ENCODE measurements around the gene ACOXL. TPM values are rescaled to one million over a fixed set of nuclear protein-coding genes. Genes with fewer than 3 reads are reported as not detected.

The ACOXL gene
- total RNA-seq, 2 experiments from 2014 or later, result not detected

GRCh38 chr2:111034146-111034545, 301.8 kb downstream of the ACOXL start:
- no peak for ATAC-seq (ENCODE audit: poor library complexity)
- CTCF ChIA-PET, result no interaction called here
- intact Hi-C loops (cut with DNase I, micrococcal nuclease), result no loop called here
- Mint-ChIP-seq H3K4me1 (ENCODE audit: low read depth) (no peaks in the 10 kb centered on the region), H3K27me3 (peaks cover 12% of the 10 kb centered on the region), H3K27ac (no peak overlapping the region), H3K4me3 (no peak overlapping the region), H3K36me3 (ENCODE audit: low read depth) (no peaks in the 10 kb centered on the region), H3K9me3 (no peaks in the 10 kb centered on the region)
- H3K27me3 ChIP-seq (ENCODE audit: control insufficient read depth in 1 of 2, insufficient read depth in 2 of 2, low read length in 2 of 2), result no peaks in the 10 kb centered on the region
- no peak overlapping the region for H3K4me3 ChIP-seq (ENCODE audit: low read length)
- TF ChIP-seq CTCF (IDR thresholded peaks at IDR 0.05), result no peak
- H3K36me3 ChIP-seq (ENCODE audit: insufficient read depth, low read length), result no peaks in the 10 kb centered on the region
- no peak overlapping the region for H3K27ac ChIP-seq (ENCODE audit: low read depth in 1 of 2, low read length in 2 of 2)
- H3K9me3 ChIP-seq (ENCODE audit: control insufficient read depth in 1 of 2, insufficient read depth in 1 of 2, low read length in 2 of 2), result no peaks in the 10 kb centered on the region
- no peak for DNase-seq
- POLR2A ChIA-PET, result no interaction called here
- no peaks in the 10 kb centered on the region for H3K4me1 ChIP-seq (ENCODE audit: insufficient read depth, low read length)

GRCh38 chr2:111034606-111035005, 302.2 kb downstream of the ACOXL start:
- DNase-seq (no peak), ATAC-seq (ENCODE audit: poor library complexity) (no peak)
- ChIA-PET POLR2A (no interaction called here), CTCF (no interaction called here)
- H3K27ac Mint-ChIP-seq, result no peak overlapping the region
- no peaks in the 10 kb centered on the region for H3K4me1 ChIP-seq (ENCODE audit: insufficient read depth, low read length)
- H3K4me3 ChIP-seq (ENCODE audit: low read length), result no peak overlapping the region
- no peaks in the 10 kb centered on the region for H3K9me3 ChIP-seq (ENCODE audit: control insufficient read depth in 1 of 2, insufficient read depth in 1 of 2, low read length in 2 of 2)
- no peak overlapping the region for H3K4me3 Mint-ChIP-seq
- intact Hi-C loops (cut with DNase I, micrococcal nuclease), result no loop called here
- TF ChIP-seq CTCF (IDR thresholded peaks at IDR 0.05), result no peak
- H3K36me3 Mint-ChIP-seq (ENCODE audit: low read depth), result no peaks in the 10 kb centered on the region
- H3K36me3 ChIP-seq (ENCODE audit: insufficient read depth, low read length), result no peaks in the 10 kb centered on the region
- H3K27me3 Mint-ChIP-seq, result peaks cover 12% of the 10 kb centered on the region
- no peaks in the 10 kb centered on the region for H3K9me3 Mint-ChIP-seq
- H3K27me3 ChIP-seq (ENCODE audit: control insufficient read depth in 1 of 2, insufficient read depth in 2 of 2, low read length in 2 of 2), result no peaks in the 10 kb centered on the region
- no peak overlapping the region for H3K27ac ChIP-seq (ENCODE audit: low read depth in 1 of 2, low read length in 2 of 2)
- H3K4me1 Mint-ChIP-seq (ENCODE audit: low read depth), result no peaks in the 10 kb centered on the region

GRCh38 chr2:111035830-111036441, 303.6 kb downstream of the ACOXL start:
- Mint-ChIP-seq H3K4me3 (no peak overlapping the region), H3K27ac (no peak overlapping the region), H3K4me1 (ENCODE audit: low read depth) (no peaks in the 10 kb centered on the region), H3K27me3 (peaks cover 12% of the 10 kb centered on the region), H3K9me3 (no peaks in the 10 kb centered on the region), H3K36me3 (ENCODE audit: low read depth) (no peaks in the 10 kb centered on the region)
- Histone ChIP-seq H3K36me3 (ENCODE audit: insufficient read depth, low read length) (no peaks in the 10 kb centered on the region), H3K4me1 (ENCODE audit: insufficient read depth, low read length) (no peaks in the 10 kb centered on the region), H3K27me3 (ENCODE audit: control insufficient read depth in 1 of 2, insufficient read depth in 2 of 2, low read length in 2 of 2) (no peaks in the 10 kb centered on the region), H3K4me3 (ENCODE audit: low read length) (no peak overlapping the region), H3K27ac (ENCODE audit: low read depth in 1 of 2, low read length in 2 of 2) (no peak overlapping the region), H3K9me3 (ENCODE audit: control insufficient read depth in 1 of 2, insufficient read depth in 1 of 2, low read length in 2 of 2) (no peaks in the 10 kb centered on the region)
- DNase-seq (no peak), ATAC-seq (ENCODE audit: poor library complexity) (no peak)
- CTCF ChIA-PET, result no interaction called here
- intact Hi-C loops (cut with DNase I, micrococcal nuclease), result no loop called here
- POLR2A ChIA-PET, result no interaction called here
- TF ChIP-seq CTCF (IDR thresholded peaks at IDR 0.05), result no peak

All from CD4-positive, alpha-beta T cell (primary cell).